Ramos (cell line): ENCODE measurements around the gene PAAF1.

Experiments used
- in situ Hi-C: fragments of 300-500 bp; cut with MboI; formaldehyde crosslinking; loops from one replicate; pipeline ENCODE4 v1.14.3; 2022; ENCODE audit warnings: low sequenced_read_pairs; ENCODE audit not compliant: unreplicated experiment

PAAF1 gene, protein sequence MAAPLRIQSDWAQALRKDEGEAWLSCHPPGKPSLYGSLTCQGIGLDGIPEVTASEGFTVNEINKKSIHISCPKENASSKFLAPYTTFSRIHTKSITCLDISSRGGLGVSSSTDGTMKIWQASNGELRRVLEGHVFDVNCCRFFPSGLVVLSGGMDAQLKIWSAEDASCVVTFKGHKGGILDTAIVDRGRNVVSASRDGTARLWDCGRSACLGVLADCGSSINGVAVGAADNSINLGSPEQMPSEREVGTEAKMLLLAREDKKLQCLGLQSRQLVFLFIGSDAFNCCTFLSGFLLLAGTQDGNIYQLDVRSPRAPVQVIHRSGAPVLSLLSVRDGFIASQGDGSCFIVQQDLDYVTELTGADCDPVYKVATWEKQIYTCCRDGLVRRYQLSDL

DNA sequence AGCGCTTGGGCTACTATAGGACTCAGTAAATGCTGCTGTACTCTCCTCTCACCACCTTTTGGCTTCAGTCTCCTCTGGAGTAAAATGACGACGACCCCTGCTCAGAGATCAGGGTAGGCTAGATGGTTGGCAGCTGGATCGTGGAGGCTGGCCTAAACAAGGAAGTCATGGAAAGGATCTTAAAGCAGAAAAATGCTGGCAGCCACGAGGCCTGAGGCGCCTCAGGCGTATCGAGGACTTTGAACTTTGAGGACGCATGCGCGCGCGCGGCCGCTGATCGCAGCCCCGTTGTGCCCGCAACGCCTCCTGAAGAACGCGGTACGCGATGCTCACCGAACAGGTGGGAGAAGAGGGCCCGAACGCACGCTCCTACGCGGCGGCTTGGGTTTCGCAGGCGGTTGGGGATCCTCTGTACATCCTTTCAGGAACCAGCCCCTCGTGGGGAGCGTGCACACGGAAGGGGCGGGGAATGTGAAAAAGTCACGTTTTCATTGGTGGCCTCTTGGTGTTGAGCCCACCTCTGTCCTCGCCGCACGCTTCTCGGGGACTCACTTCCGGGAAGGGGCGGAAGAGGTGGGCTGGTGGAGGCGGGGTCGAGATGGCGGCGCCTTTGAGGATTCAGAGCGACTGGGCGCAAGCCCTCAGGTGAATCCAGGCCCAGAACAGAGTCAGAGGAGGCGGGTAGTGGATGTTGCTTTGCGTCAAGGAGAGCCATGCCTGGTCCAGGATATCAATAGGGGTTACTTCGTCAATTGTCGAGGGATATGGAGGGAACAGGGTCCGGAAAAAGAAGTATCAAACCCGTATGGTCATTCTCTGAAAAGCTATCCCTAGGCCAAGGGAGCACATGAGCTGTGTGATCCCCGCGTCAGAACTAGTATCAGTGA is at the start of gene PAAF1, which contains the start of gene COA4:
Gene PAAF1, plus strand, starts transcription at position 576 of the 887 bp plus-strand sequence. Its CDS starts 23 bp downstream, at position 599.
Gene COA4, minus strand, starts transcription at position 423 of the 887 bp plus-strand sequence. CDS start 3,468 bp downstream, outside the sequence.
- in situ Hi-C loops: no loop called here

- in situ Hi-C loops: no loop called here
Measured at GRCh38 chr11:73830261-73830660, 46.5 kb upstream of the PAAF1 start.

DNA sequence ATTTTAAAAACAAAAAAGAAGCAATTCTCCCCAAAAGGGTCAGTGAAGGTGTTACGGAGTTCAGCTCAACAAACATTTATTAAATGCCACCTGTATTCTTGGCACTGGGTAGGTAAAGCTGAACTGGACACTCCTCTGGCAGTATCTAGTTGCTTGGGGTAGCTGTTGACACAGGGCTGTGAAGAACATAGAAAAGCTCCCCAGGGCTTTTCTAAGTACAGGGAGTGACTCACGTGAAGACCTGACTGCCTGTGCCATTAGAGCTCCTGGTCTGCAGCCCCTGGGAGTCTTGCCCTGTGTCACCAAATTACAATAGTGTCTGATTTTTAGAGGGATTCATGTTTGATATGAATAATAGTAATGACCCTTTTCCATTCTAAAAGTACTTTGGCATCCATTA is 43.7 kb upstream of the PAAF1 start:
- in situ Hi-C loops: no loop called here

DNA sequence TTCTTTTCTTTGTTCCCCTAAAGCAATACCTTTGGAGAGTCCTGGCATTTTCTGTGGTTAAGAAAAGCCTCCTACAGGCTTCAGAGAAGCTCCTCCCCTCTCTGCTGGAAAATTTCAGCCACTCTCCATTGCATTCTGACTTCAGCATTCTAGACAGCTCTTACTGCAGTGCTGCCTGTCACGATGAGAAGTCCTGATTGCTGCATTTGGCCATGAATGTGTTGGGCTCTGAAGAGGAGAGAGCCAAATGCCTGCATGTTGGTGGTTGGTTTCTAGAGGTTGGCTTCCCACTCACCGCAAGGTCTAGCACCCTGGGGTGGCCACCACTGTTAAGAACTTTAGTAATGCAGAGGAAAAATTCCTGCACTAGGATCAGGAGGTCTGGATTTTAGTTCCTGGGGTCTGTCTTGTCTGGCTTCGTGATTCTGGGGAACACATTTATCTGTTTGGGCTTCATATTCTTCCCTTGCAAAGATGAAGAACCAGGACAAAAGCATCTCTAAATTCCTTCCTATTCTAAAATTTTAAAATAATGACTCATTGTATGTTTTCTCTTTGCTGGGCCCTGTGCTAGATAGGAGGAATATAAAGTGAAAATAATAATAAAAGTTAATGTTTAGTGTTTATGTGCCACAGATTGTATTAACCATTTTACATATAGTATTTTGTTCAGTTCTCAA is 38.2 kb upstream of the PAAF1 start:
- in situ Hi-C loops: no loop called here

DNA sequence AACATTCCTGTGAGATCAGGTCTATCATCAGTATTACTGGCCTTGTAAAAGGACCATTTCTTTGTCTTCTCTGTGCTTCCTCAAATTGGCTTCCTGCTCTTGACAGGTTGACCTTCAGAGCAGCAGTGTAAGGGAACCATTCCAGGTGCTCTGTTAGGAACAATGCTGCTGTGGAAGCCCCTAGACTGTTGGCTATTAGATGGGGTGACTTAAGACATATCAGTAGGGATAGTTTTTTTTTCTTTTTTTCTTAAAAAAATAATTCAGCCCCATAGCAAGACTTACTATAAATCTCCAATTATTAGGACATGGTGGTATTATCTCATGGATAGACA is 37.7 kb upstream of the PAAF1 start:
- in situ Hi-C loops: no loop called here

DNA sequence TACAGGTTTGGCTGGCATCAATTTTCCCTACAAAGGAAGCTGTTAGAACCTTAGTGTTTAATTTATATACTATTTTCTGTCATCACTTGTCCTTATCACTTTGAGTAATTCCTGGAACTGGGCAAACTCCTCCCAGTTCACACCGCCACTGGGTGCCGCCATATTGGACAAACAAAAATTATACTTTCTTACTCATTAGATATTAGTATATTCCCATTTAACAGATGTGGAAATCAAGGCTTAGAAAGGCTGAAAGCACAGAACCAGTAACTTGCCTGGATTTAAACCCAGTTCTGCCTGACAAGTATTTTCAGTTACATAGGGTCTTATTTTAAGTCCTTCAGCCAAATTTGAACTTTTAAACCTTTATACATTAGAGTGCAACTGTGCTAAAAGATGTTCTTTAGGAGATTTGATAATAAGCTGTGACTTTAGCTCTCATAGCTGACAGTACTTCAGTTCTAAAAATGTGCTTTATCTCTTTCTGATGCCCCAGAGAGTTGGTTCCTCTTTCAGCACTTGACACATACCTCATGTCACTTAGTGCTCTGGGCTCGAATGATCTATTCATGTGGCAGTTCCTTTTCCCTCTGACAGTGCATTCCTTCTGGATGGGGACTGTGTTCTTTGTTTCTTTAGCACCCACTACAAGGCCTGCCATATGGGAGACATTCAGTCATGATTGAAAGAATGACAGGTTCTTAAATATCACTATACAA is 25.6 kb upstream of the PAAF1 start:
- in situ Hi-C loops: no loop called here

DNA sequence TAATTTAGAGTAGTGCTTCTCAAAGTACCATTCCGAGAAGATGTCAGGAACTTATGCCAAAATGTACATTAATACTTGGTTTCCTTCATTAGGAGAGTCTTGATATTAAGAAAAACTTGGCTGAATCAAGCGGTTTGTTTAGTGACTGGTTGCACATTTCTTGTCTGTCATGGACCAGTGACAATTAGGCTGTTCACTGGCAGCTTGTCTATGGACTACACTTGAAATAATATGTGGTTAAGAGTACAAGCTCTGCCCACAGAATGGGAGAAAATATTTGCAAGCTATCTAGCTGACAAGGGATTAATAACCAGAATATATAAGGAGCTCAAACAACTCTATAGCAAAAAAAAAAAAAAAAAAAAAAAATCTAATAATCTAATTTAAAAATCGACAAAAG is 24.8 kb upstream of the PAAF1 start:
- in situ Hi-C loops: no loop called here

GRCh38 chr11:73854680-73855079 is 22.1 kb upstream of the PAAF1 start:
- in situ Hi-C loops: no loop called here

DNA sequence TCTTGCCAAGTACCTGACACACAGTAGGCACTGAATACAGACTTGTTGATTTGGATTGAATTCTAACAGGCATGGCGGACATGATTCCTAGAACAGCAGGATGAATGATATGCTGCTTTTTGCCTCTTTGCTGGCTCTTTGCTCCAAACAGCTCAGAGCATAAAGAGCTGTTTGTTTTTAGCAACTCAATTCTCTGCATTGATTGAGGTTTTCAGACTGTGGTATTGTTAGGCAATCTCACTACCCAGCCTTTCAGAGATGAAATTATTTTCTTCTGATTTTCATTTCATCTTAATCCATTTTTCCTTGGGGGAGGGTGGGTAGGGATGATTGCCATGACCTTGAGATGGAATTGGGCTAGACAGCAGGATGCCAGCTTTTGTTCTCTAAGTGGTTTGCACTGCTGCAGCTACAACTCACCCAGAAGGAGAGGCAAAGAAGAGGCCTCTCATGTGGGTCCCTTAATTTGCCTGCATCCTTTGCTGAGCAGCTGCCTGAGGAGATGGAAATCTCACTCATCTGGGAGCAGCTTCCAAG is 20.7 kb upstream of the PAAF1 start:
- in situ Hi-C loops: no loop called here

- in situ Hi-C loops: no loop called here
Measured at GRCh38 chr11:73859671-73860070, 17.1 kb upstream of the PAAF1 start.

GRCh38 chr11:73860202-73860601 is 16.6 kb upstream of the PAAF1 start:
- in situ Hi-C loops: no loop called here

- in situ Hi-C loops: no loop called here
Measured at GRCh38 chr11:73862986-73863385, 13.8 kb upstream of the PAAF1 start.

GRCh38 chr11:73866095-73866579 is 10.7 kb upstream of the PAAF1 start:
- in situ Hi-C loops: no loop called here

GRCh38 chr11:73866586-73866996 is 10.2 kb upstream of the PAAF1 start:
- in situ Hi-C loops: no loop called here

DNA sequence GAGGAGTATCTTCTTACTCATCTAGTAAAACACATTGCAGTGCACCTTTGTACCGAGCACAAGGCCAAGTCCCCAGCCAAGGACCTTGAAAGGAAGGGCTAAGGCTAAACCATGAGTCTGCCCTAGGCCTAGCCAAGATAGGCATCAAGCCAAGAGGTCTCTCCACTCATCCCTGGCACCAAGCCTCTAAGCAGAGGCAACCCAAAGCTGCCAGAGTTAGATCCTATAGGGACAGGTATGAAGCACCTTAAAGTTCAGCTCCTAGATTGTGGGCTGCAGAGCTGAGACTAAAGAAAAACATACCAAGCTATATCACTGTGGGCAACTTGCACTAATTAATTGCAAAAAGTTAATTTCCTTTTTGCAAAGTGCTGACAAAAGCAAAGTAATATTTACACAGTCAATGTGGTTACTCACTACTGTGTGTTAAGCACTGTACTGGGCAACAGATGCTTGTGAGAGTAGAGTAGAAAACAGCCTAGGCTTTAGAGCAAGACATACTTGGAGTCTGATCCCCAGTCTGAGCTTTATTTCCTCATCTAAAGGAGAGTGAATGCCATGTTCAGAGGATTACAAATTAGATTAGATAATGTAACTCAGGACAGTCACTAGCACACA is 7.4 kb upstream of the PAAF1 start:
- in situ Hi-C loops: no loop called here

- in situ Hi-C loops: no loop called here
Measured at GRCh38 chr11:73870261-73870660, 6.5 kb upstream of the PAAF1 start.

DNA sequence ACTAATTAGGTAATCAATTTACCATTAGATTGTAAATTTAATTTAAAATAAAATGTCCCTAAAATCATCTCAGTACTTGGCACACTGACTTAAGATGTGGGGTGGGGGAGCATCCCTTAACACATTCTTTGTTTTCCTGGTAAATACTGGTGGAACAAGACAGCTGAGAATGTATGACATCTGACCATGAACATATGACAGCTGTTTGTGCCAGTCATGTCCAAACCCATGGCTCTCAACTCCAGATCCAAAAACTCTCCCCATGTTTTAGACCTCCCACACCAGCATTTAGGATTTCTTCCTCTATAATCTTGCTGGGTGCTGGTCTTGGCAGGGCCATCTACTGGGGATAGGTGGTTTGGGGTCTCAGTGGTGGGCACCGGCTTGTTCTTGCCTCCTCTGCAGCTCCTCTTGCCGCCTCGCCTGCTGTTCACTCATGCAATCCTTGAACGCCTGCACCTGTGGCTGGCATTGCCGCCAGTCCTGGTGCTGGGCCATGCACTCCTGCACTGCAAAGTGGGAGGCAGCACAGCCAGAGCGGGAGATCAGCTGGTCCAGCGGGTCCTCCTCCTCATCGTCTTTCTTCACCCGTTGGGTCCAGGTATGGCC is 3.9 kb upstream of the PAAF1 start:
- in situ Hi-C loops: no loop called here

DNA sequence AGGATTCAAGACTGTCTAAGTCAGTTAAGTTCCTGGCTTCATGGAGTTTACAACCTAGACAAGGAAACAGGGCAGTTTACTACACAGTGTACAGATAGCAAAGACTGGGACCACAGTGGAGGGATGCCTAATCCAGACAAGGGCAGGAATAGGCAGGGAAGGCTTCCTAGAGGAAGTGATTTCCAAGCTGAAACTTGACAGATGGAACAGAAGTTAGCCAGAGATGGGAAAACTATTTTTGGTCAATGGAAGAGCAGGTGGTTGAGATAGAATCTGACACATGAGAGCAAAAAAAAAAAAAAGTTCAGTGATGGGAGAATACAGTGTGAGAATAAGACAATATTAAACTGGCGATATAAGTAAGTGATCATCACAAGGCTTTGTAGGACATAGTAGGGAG is 1.4 kb upstream of the PAAF1 start:
- in situ Hi-C loops: no loop called here

- in situ Hi-C loops: no loop called here
Measured at GRCh38 chr11:73875840-73876239, 959 bp upstream of the PAAF1 start.
